HL-60 (cell line): ENCODE results near the gene DIAPH2.
"Not testable (repeated sequence)": the region's sequence is repeated elsewhere in the genome, so short reads cannot be mapped to it uniquely, and the experiment has no call there.

Experiments
- DNase-seq, 2 experiments: peaks; one replicate each; pipeline ENCODE4 v3.0.0-alpha.2; 2010 to 2020; ENCODE audit warnings: low read depth in 1 of 2, low spot score in 1 of 2
- H3K27ac ChIP-seq: fragments of 250-450 bp; sonication (Bioruptor Pico); replicated peaks from 2 replicates; pipeline ENCODE4 v1.5.1; 2020; ENCODE audit warnings: mild to moderate bottlenecking, moderate library complexity
- H3K27me3 ChIP-seq: fragments of 250-450 bp; sonication (Bioruptor Pico); 2 replicates; pipeline ENCODE4 v1.5.1; 2021; ENCODE audit warnings: mild to moderate bottlenecking, moderate library complexity; ENCODE audit not compliant: insufficient read depth, poor library complexity, severe bottlenecking
- H3K4me3 ChIP-seq: replicated peaks from 2 replicates; pipeline ENCODE4 v1.5.1; 2011; ENCODE audit warnings: mild to moderate bottlenecking, control low read depth, low read length; ENCODE audit not compliant: insufficient read depth
- CTCF ChIP-seq: IDR thresholded peaks from one replicate; pipeline ENCODE4 v1.5.1; 2011; ENCODE audit warnings: low read length, control low read depth, inconsistent platforms; ENCODE audit not compliant: insufficient read depth
- GABPA ChIP-seq: IDR thresholded peaks from 2 replicates; pipeline ENCODE4 v1.6.1; 2012; ENCODE audit warnings: low read depth
- POLR2AphosphoS5 ChIP-seq: IDR thresholded peaks from 2 replicates; pipeline ENCODE4 v1.6.1; 2012; ENCODE audit warnings: low read depth
- REST ChIP-seq: IDR thresholded peaks from 2 replicates; pipeline ENCODE4 v1.6.1; 2012; ENCODE audit warnings: low read depth; ENCODE audit not compliant: insufficient replicate concordance
- SPI1 ChIP-seq: IDR thresholded peaks from 2 replicates; pipeline ENCODE4 v1.6.1; 2012; ENCODE audit warnings: low read depth, mild to moderate bottlenecking, borderline replicate concordance

Gene DIAPH2

GRCh38 chrX:96710031-96710430, 25.4 kb downstream of the DIAPH2 start:
- Histone ChIP-seq H3K27ac (no peak overlapping the region), H3K27me3 (no peaks in the 10 kb centered on the region), H3K4me3 (no peak overlapping the region)
- DNase-seq: no peak
- no peak for TF ChIP-seq GABPA
- TF ChIP-seq POLR2AphosphoS5: no peak
- TF ChIP-seq SPI1: no peak
- TF ChIP-seq REST: no peak
- no peak for TF ChIP-seq CTCF

- no peak for DNase-seq
- no peaks in the 10 kb centered on the region for H3K27me3 ChIP-seq
- no peak for TF ChIP-seq POLR2AphosphoS5
- no peak for TF ChIP-seq REST
- no peak overlapping the region for H3K27ac ChIP-seq
- no peak overlapping the region for H3K4me3 ChIP-seq
Observed at GRCh38 chrX:96713303-96713702, 28.7 kb downstream of the DIAPH2 start.

GRCh38 chrX:96714393-96714792, 29.8 kb downstream of the DIAPH2 start:
- H3K4me3 ChIP-seq, DNase-seq, H3K27me3 ChIP-seq, H3K27ac ChIP-seq: not testable (repeated sequence)

- DNase-seq: no peak
- H3K4me3 ChIP-seq: no peak overlapping the region
- no peaks in the 10 kb centered on the region for H3K27me3 ChIP-seq
- TF ChIP-seq SPI1 (peak; percentile 71), CTCF (no peak)
- no peak overlapping the region for H3K27ac ChIP-seq
Observed at GRCh38 chrX:96715481-96715880, 30.8 kb downstream of the DIAPH2 start.

- Histone ChIP-seq H3K4me3 (no peak overlapping the region), H3K27me3 (no peaks in the 10 kb centered on the region), H3K27ac (no peak overlapping the region)
- no peak for DNase-seq
- TF ChIP-seq SPI1 (no peak), CTCF (no peak), POLR2AphosphoS5 (no peak), REST (no peak), GABPA (no peak)
Observed at GRCh38 chrX:96719161-96719875, 34.7 kb downstream of the DIAPH2 start.
